Mesothelial cell of epicardium (in vitro differentiated cells): ENCODE results near the gene GRIK2. TPM values are rescaled to one million over a fixed set of nuclear protein-coding genes. Genes with fewer than 3 reads are reported as not detected.

Experiments
- DNase-seq, 2 experiments: peaks; one replicate each; pipeline ENCODE4 v3.0.0; 2021; ENCODE audit warnings: low spot score in 2 of 2; ENCODE audit not compliant: unreplicated experiment in 2 of 2
- H3K27ac Mint-ChIP-seq: 2 replicates; pipeline ENCODE4 v1.8.0; 2021; ENCODE audit warnings: mixed read lengths
- H3K27me3 Mint-ChIP-seq: 2 replicates; pipeline ENCODE4 v1.8.0; 2021; ENCODE audit warnings: low read depth, mixed read lengths
- H3K36me3 Mint-ChIP-seq: 2 replicates; pipeline ENCODE4 v1.8.0; 2021; ENCODE audit warnings: mixed read lengths
- H3K4me1 Mint-ChIP-seq: 2 replicates; pipeline ENCODE4 v1.8.0; 2021; ENCODE audit warnings: mixed read lengths
- H3K4me3 Mint-ChIP-seq: 2 replicates; pipeline ENCODE4 v1.8.0; 2021; ENCODE audit warnings: mild to moderate bottlenecking, moderate library complexity, mixed read lengths
- H3K9me3 Mint-ChIP-seq: 2 replicates; pipeline ENCODE4 v1.8.0; 2021; ENCODE audit warnings: mixed read lengths
- total RNA-seq: library from RNA; stranded (reverse); gene quantifications from 3 replicates; pipeline ENCODE4 v1.2.1, GENCODE V29; 2021
- TF ChIP-seq, protein P1 (sequence below): fragments of 200-600 bp; sonication (generic); IDR thresholded peaks from one replicate; pipeline ENCODE4 v1.5.0; 2021; ENCODE audit warnings: antibody characterized with exemption; ENCODE audit not compliant: unreplicated experiment

Gene GRIK2
- total RNA-seq, 1 donor from 2014 or later, result 3.2 TPM

DNA sequence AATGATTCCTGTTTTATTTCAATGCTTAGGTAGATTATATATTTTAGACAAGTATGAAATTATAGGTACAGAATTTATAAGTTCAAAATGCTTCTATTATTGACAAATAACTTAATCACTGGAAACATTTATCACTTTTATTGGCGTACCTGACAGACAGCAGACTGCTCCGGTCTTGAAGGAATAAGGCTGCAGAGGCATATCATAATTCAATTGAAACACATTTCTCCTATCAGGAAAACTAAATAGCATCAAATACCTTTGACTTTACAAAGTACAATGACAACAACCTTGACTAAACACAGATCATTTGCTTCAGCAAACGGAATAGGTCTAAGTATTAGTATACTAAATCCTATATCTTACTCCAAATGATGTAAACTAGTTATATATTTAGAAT, 91.3 kb downstream of the GRIK2 start:
- H3K4me3 Mint-ChIP-seq, result no peak overlapping the region
- no peaks in the 10 kb centered on the region for H3K36me3 Mint-ChIP-seq
- TF ChIP-seq, protein P1, sequence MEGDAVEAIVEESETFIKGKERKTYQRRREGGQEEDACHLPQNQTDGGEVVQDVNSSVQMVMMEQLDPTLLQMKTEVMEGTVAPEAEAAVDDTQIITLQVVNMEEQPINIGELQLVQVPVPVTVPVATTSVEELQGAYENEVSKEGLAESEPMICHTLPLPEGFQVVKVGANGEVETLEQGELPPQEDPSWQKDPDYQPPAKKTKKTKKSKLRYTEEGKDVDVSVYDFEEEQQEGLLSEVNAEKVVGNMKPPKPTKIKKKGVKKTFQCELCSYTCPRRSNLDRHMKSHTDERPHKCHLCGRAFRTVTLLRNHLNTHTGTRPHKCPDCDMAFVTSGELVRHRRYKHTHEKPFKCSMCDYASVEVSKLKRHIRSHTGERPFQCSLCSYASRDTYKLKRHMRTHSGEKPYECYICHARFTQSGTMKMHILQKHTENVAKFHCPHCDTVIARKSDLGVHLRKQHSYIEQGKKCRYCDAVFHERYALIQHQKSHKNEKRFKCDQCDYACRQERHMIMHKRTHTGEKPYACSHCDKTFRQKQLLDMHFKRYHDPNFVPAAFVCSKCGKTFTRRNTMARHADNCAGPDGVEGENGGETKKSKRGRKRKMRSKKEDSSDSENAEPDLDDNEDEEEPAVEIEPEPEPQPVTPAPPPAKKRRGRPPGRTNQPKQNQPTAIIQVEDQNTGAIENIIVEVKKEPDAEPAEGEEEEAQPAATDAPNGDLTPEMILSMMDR, result no peak
- no peak for DNase-seq
- no peaks in the 10 kb centered on the region for H3K4me1 Mint-ChIP-seq
- H3K9me3 Mint-ChIP-seq, result no peaks in the 10 kb centered on the region
- no peak overlapping the region for H3K27ac Mint-ChIP-seq
- peaks cover 1% of the 10 kb centered on the region for H3K27me3 Mint-ChIP-seq

DNA sequence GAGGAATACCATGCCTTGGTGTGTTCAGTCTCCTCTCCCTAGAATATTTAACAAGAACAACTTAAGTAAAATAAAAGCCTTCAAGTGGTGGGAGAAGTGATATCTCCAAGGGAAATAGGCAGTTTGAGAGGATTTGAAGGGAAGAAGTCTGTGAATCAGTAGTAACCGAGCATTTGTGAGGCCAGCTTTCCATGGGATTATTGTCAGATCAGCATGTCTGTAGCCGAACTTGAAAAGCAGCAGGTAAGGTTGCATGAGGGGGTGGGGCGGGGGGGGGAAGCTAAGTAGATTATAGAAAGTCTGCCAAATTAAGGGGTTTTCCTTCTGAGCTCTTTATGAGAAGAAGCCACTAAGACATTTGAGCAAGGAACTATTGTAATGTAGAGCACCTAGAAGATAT, 92.6 kb downstream of the GRIK2 start:
- Mint-ChIP-seq H3K27ac (no peak overlapping the region), H3K9me3 (no peaks in the 10 kb centered on the region), H3K4me3 (no peak overlapping the region), H3K27me3 (peaks cover 1% of the 10 kb centered on the region), H3K4me1 (no peaks in the 10 kb centered on the region), H3K36me3 (no peaks in the 10 kb centered on the region)
- TF ChIP-seq, protein P1, result no peak
- DNase-seq, result no peak

DNA sequence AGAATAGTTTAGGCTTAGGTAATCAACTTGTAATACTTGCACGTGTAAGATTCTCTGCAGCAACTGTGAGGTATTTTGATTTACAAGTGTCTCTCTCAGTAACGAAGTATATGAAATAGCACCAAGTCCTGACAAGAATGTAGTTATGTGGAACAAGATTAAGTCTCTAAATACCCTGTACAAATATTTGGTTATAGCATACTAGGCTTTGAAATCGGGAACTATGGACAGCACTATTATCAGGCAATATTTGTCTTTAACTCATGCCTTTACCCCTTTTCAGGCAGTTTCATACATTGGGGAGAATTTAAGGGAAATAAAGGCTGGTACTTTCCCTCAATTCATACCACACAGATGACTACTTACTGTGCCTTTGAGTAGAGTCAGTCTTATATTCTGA, 93.2 kb downstream of the GRIK2 start:
- no peak for DNase-seq
- Mint-ChIP-seq H3K4me1 (no peaks in the 10 kb centered on the region), H3K27ac (no peak overlapping the region), H3K27me3 (peaks cover 1% of the 10 kb centered on the region), H3K36me3 (no peaks in the 10 kb centered on the region), H3K4me3 (no peak overlapping the region), H3K9me3 (no peaks in the 10 kb centered on the region)
- TF ChIP-seq, protein P1, result no peak

DNA sequence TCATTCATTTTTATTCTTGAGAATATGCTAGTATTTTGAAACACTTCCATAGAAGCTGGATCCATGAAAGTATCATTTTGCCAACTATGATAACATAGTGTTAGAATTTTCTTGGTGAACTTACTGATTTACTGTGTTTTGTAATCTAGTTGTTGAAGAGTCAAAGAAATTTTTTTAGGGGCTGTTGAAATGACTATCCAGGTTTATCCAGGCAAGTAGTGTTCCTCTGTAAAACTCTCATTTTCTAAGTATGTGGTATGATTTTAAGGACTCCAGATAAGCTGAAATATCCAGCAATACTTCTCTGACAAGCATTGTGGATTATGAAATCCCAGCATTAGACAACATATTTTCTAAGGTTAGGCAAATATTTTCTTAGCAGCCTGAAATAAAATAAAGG, 95.9 kb downstream of the GRIK2 start:
- Mint-ChIP-seq H3K9me3 (no peaks in the 10 kb centered on the region), H3K36me3 (no peaks in the 10 kb centered on the region), H3K27me3 (peaks cover 1% of the 10 kb centered on the region), H3K27ac (no peak overlapping the region), H3K4me3 (no peak overlapping the region), H3K4me1 (no peaks in the 10 kb centered on the region)
- TF ChIP-seq, protein P1, result no peak
- no peak for DNase-seq

DNA sequence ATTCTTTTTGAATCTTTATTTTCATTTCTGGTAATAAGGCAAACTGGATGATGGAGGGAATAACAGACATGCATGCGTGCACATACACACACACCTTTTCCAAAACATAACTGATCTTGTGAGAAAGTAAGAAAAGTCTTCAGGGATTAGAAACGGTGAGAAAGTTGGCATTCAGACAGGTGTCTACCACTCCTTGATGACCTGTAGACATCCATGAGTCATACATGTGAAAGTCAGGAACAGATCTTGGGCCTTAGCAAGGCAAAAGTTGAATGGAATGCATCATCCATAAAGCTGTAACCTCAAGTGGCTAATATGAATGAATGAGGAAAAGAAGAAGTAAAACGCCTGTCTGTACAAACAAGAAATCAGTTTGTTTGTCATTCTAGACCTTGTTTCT, 97.3 kb downstream of the GRIK2 start:
- no peak overlapping the region for H3K4me3 Mint-ChIP-seq
- DNase-seq, result no peak
- H3K4me1 Mint-ChIP-seq, result no peaks in the 10 kb centered on the region
- peaks cover 1% of the 10 kb centered on the region for H3K27me3 Mint-ChIP-seq
- no peak overlapping the region for H3K27ac Mint-ChIP-seq
- TF ChIP-seq, protein P1, result no peak
- no peaks in the 10 kb centered on the region for H3K36me3 Mint-ChIP-seq
- H3K9me3 Mint-ChIP-seq, result no peaks in the 10 kb centered on the region

DNA sequence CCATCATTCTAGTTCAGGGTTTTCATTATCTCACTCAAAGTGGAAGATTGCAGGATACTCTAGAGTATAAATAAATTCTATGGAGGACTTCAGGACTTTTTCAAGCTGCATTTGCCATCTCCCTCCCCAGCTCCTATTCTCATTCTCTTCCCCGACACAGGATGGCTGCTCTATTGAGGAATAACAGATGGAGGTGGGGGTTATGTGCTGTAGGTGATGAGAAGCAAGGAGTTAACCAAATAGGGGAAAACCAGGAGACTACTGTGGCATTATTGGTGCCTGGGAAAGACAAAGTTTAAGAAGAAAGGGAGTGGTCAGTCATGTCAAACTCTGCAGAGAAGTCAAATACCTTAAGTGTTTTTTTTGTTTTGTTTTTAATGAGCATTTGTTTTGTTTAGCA, 109.3 kb downstream of the GRIK2 start:
- H3K36me3 Mint-ChIP-seq, result no peaks in the 10 kb centered on the region
- H3K9me3 Mint-ChIP-seq, result no peaks in the 10 kb centered on the region
- peaks cover 7% of the 10 kb centered on the region for H3K27me3 Mint-ChIP-seq
- no peak for DNase-seq
- H3K27ac Mint-ChIP-seq, result no peak overlapping the region
- TF ChIP-seq, protein P1, result no peak
- H3K4me1 Mint-ChIP-seq, result no peaks in the 10 kb centered on the region
- no peak overlapping the region for H3K4me3 Mint-ChIP-seq
